ENCODE results near the gene PCSK5. TPM values are rescaled to one million over a fixed set of nuclear protein-coding genes. Genes with fewer than 3 reads are reported as not detected.

The PCSK5 gene
- polyA plus RNA-seq, 1 experiment, result 0.74 TPM

GRCh38 chr9:75997206-75997605, 106.7 kb downstream of the PCSK5 start:
- CTCF ChIA-PET, result interaction anchor here (0.6 kb wide), 1 partner anchor 1894 kb away, joined by 3 read pairs; no protein-coding TSS in a partner anchor
- no peak overlapping the region for H3K4me3 ChIP-seq (ENCODE audit: low read depth, low read length)

GRCh38 chr9:75998096-75998780, 107.8 kb downstream of the PCSK5 start:
- Histone ChIP-seq H3K36me3 (ENCODE audit: control insufficient read depth, insufficient read depth, low read length) (no peaks in the 10 kb centered on the region), H3K27me3 (ENCODE audit: control insufficient read depth, insufficient read depth, low read length) (no peaks in the 10 kb centered on the region), H3K4me3 (ENCODE audit: low read depth, low read length) (no peak overlapping the region)
- POLR2A ChIA-PET, result no interaction called here
- no peak for DNase-seq (ENCODE audit: low read depth)
- CTCF ChIA-PET, result no interaction called here
- no peak for TF ChIP-seq CTCF (IDR thresholded peaks at IDR 0.05; ENCODE audit: insufficient read depth, low read depth, low read length)

More at GRCh38 chr9:75997206-75997605, 106.7 kb downstream of the PCSK5 start:
- Histone ChIP-seq H3K27me3 (ENCODE audit: control insufficient read depth, insufficient read depth, low read length) (no peaks in the 10 kb centered on the region), H3K36me3 (ENCODE audit: control insufficient read depth, insufficient read depth, low read length) (no peaks in the 10 kb centered on the region)
- no peak for DNase-seq (ENCODE audit: low read depth)
- no peak for TF ChIP-seq CTCF (IDR thresholded peaks at IDR 0.05; ENCODE audit: insufficient read depth, low read depth, low read length)
- POLR2A ChIA-PET, result no interaction called here

- Histone ChIP-seq H3K4me3 (ENCODE audit: low read depth, low read length) (no peak overlapping the region), H3K36me3 (ENCODE audit: control insufficient read depth, insufficient read depth, low read length) (no peaks in the 10 kb centered on the region), H3K27me3 (ENCODE audit: control insufficient read depth, insufficient read depth, low read length) (no peaks in the 10 kb centered on the region)
- DNase-seq (ENCODE audit: low read depth), result no peak
- CTCF ChIA-PET, result interaction anchor here (0.8 kb wide), 1 partner anchor 22 kb away, joined by 3 read pairs; no protein-coding TSS in a partner anchor
- POLR2A ChIA-PET, result interaction anchor here (0.6 kb wide), 1 partner anchor 730 kb away, joined by 24 read pairs; no protein-coding TSS in a partner anchor
- no peak for TF ChIP-seq CTCF (IDR thresholded peaks at IDR 0.05; ENCODE audit: insufficient read depth, low read depth, low read length)
Observed at GRCh38 chr9:76001459-76001858, 111.0 kb downstream of the PCSK5 start.

GRCh38 chr9:76003041-76003440, 112.6 kb downstream of the PCSK5 start:
- Histone ChIP-seq H3K27me3 (ENCODE audit: control insufficient read depth, insufficient read depth, low read length) (no peaks in the 10 kb centered on the region), H3K36me3 (ENCODE audit: control insufficient read depth, insufficient read depth, low read length) (no peaks in the 10 kb centered on the region), H3K4me3 (ENCODE audit: low read depth, low read length) (no peak overlapping the region)
- ChIA-PET CTCF (no interaction called here), POLR2A (no interaction called here)
- DNase-seq (ENCODE audit: low read depth), result no peak
- TF ChIP-seq CTCF (IDR thresholded peaks at IDR 0.05; ENCODE audit: insufficient read depth, low read depth, low read length), result no peak

- H3K4me3 ChIP-seq (ENCODE audit: low read depth, low read length), result no peak overlapping the region
Observed at GRCh38 chr9:76004526-76004925, 114.1 kb downstream of the PCSK5 start.

More at GRCh38 chr9:76004526-76004925, 114.1 kb downstream of the PCSK5 start:
- ChIA-PET POLR2A (no interaction called here), CTCF (no interaction called here)
- Histone ChIP-seq H3K27me3 (ENCODE audit: control insufficient read depth, insufficient read depth, low read length) (no peaks in the 10 kb centered on the region), H3K36me3 (ENCODE audit: control insufficient read depth, insufficient read depth, low read length) (no peaks in the 10 kb centered on the region)
- no peak for DNase-seq (ENCODE audit: low read depth)
- TF ChIP-seq CTCF (IDR thresholded peaks at IDR 0.05; ENCODE audit: insufficient read depth, low read depth, low read length), result no peak
